MM.1S (cell line): ENCODE data around the gene NPFFR1.

Experiments used
- DNase-seq: peaks from one replicate; pipeline ENCODE4 v3.0.0-alpha.2; 2015
- H2AFZ ChIP-seq: fragments of 300-600 bp; sonication (generic); 2 replicates; pipeline ENCODE4 v1.6.0; 2016; ENCODE audit warnings: antibody characterized with exemption, low read length
- H3F3A ChIP-seq: fragments of 300-600 bp; sonication (generic); 2 replicates; pipeline ENCODE4 v1.6.1; 2016; ENCODE audit warnings: mild to moderate bottlenecking, antibody characterized with exemption, low read length, moderate library complexity, mixed read lengths; ENCODE audit not compliant: insufficient read depth
- H3K27ac ChIP-seq: fragments of 300-600 bp; sonication (generic); 2 replicates; pipeline ENCODE4 v1.5.1; 2016; ENCODE audit warnings: mild to moderate bottlenecking, low read length
- H3K27me3 ChIP-seq: fragments of 300-600 bp; sonication (generic); replicated peaks from 2 replicates; pipeline ENCODE4 v1.6.0; 2016; ENCODE audit warnings: low read length; ENCODE audit not compliant: insufficient read depth
- H3K36me3 ChIP-seq: fragments of 300-600 bp; sonication (generic); replicated peaks from 2 replicates; pipeline ENCODE4 v1.6.1; 2016; ENCODE audit warnings: mild to moderate bottlenecking, low read length, mixed read lengths; ENCODE audit not compliant: insufficient read depth
- H3K4me1 ChIP-seq: fragments of 300-600 bp; sonication (generic); 2 replicates; pipeline ENCODE4 v1.6.1; 2016; ENCODE audit warnings: low read length, mixed read lengths
- H3K4me2 ChIP-seq: fragments of 300-600 bp; sonication (generic); 2 replicates; pipeline ENCODE4 v1.6.0; 2016; ENCODE audit warnings: low read depth, low read length
- H3K4me3 ChIP-seq: fragments of 300-600 bp; sonication (generic); 2 replicates; pipeline ENCODE4 v1.5.1; 2016; ENCODE audit warnings: low read length, mixed read lengths
- H3K79me2 ChIP-seq: fragments of 300-600 bp; sonication (generic); 2 replicates; pipeline ENCODE4 v1.6.1; 2016; ENCODE audit warnings: mixed run types, low read length, mixed read lengths
- H3K9ac ChIP-seq: fragments of 300-600 bp; sonication (generic); 2 replicates; pipeline ENCODE4 v1.6.1; 2016; ENCODE audit warnings: low read length, mixed read lengths
- H3K9me2 ChIP-seq: fragments of 300-600 bp; sonication (generic); replicated peaks from 2 replicates; pipeline ENCODE4 v1.6.1; 2016; ENCODE audit warnings: mild to moderate bottlenecking, low read length, mixed read lengths; ENCODE audit not compliant: insufficient read depth
- H3K9me3 ChIP-seq: fragments of 300-600 bp; sonication (generic); replicated peaks from 2 replicates; pipeline ENCODE4 v1.6.1; 2016; ENCODE audit warnings: mild to moderate bottlenecking, low read length, mixed read lengths; ENCODE audit not compliant: insufficient read depth
- H4K20me1 ChIP-seq: fragments of 300-600 bp; sonication (generic); 2 replicates; pipeline ENCODE4 v1.6.1; 2016; ENCODE audit warnings: mild to moderate bottlenecking, low read length, moderate library complexity, mixed read lengths; ENCODE audit not compliant: insufficient read depth
- EZH2 ChIP-seq: fragments of 300-600 bp; sonication (generic); optimal IDR thresholded peaks from 2 replicates; pipeline ENCODE3; 2017; ENCODE audit warnings: low read depth, mild to moderate bottlenecking, antibody characterized with exemption, low read length, mixed read lengths
- EZH2phosphoT487 ChIP-seq: fragments of 300-600 bp; sonication (generic); IDR thresholded peaks from 2 replicates; pipeline ENCODE4 v1.6.1; 2018; ENCODE audit warnings: antibody characterized with exemption, low read length
- TF ChIP-seq, protein P1 (sequence below): fragments of 300-600 bp; sonication (generic); IDR thresholded peaks from 2 replicates; pipeline ENCODE4 v1.5.1; 2016; ENCODE audit warnings: antibody characterized with exemption, low read length, mixed read lengths

NPFFR1 gene

DNA sequence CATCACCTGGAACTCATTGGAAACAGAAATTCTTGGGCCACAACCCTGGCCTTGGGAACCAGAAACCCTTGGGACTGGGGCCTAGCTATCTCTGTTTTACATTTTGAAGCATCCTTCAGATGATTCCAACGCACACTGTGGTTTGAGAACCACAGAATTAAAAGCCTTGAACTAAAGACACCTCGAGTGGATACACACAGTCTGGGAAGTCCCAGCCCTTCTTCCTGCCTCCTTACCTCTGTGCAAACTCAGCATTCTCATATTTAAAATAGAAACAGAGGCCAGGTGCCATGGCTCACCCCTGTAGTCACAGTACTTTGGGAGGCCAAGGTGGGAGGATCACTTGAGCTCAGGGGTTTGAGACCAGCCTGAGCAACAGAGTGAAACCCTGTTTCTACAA, 12.9 kb downstream of the NPFFR1 start:
- Histone ChIP-seq H3K36me3 (no peaks in the 10 kb centered on the region), H3K27ac (peak overlapping the region; percentile 94), H3K4me2 (peak overlapping the region; percentile 54)

DNA sequence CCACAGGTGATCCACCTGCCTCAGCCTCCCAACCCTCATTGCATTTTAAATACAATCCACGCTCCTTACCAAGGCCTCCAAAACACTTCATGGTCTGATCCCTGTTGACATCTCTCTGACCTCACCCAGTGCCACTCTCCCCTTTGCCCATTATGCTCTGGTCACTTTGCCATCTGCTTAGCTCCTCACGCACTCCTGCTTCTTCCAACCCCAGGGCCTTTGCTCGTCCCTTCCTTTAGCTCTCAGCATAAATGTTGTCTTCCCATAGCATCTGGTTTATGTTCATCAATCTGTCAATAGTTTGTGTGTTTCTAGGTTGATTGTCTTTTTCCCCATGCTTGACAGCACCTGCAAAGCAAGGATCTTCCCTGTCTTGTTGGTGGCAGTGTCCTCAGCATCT, 14.1 kb downstream of the NPFFR1 start:
- Histone ChIP-seq H4K20me1 (no peaks in the 10 kb centered on the region), H2AFZ (0 out of 2 replicates have a peak overlapping the region, but pooled peaks have one; percentile 35), H3K79me2 (no peaks in the 10 kb centered on the region), H3K9me3 (no peaks in the 10 kb centered on the region), H3K36me3 (no peaks in the 10 kb centered on the region), H3F3A (peaks cover 20% of the 10 kb centered on the region), H3K4me3 (no peak overlapping the region), H3K9me2 (no peaks in the 10 kb centered on the region), H3K27me3 (no peaks in the 10 kb centered on the region), H3K4me2 (no peak overlapping the region), H3K27ac (peak overlapping the region; percentile 94; the same call in 1 of the 2 replicates), H3K4me1 (peaks cover 49% of the 10 kb centered on the region), H3K9ac (no peak overlapping the region)
- DNase-seq = no peak
- TF ChIP-seq EZH2phosphoT487 (no peak), EZH2 (no peak)
- TF ChIP-seq, protein P1, sequence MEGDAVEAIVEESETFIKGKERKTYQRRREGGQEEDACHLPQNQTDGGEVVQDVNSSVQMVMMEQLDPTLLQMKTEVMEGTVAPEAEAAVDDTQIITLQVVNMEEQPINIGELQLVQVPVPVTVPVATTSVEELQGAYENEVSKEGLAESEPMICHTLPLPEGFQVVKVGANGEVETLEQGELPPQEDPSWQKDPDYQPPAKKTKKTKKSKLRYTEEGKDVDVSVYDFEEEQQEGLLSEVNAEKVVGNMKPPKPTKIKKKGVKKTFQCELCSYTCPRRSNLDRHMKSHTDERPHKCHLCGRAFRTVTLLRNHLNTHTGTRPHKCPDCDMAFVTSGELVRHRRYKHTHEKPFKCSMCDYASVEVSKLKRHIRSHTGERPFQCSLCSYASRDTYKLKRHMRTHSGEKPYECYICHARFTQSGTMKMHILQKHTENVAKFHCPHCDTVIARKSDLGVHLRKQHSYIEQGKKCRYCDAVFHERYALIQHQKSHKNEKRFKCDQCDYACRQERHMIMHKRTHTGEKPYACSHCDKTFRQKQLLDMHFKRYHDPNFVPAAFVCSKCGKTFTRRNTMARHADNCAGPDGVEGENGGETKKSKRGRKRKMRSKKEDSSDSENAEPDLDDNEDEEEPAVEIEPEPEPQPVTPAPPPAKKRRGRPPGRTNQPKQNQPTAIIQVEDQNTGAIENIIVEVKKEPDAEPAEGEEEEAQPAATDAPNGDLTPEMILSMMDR = no peak

More for the DNA sequence above, 12.9 kb downstream of the NPFFR1 start:
- H4K20me1 ChIP-seq = no peaks in the 10 kb centered on the region
- H3K79me2 ChIP-seq = no peaks in the 10 kb centered on the region
- H3K4me3 ChIP-seq = no peak overlapping the region
- peaks cover 44% of the 10 kb centered on the region for H3K4me1 ChIP-seq
- H3F3A ChIP-seq = peaks cover 17% of the 10 kb centered on the region
- no peaks in the 10 kb centered on the region for H3K27me3 ChIP-seq
- H3K9me2 ChIP-seq = no peaks in the 10 kb centered on the region
- H2AFZ ChIP-seq = peak overlapping the region; percentile 35
- peak overlapping the region; percentile 35; the same call in 1 of the 2 replicates for H3K9ac ChIP-seq
- H3K9me3 ChIP-seq = no peaks in the 10 kb centered on the region
- peak; percentile 96 for DNase-seq
- TF ChIP-seq, protein P1 = no peak
- no peak for TF ChIP-seq EZH2phosphoT487
- no peak for TF ChIP-seq EZH2

DNA sequence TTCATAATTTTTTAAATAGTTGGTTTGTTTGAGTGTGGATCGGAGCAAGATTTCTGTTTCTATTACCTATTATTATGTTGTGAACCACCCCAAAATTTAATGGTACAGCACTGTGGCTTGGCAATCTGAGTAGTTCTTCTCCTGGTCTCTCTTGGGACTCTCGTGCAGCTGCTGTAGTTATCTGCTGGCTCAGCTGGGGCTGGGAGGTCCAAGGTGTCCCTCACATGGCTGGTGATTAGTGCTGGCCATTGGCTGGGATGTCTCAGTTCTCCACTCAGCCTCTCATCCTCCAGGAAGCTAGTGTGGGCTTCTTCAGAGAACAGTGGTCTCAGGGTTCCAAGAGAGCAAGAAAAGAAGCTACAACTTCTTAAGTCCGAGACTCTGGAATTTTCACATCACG, 15.4 kb downstream of the NPFFR1 start:
- Histone ChIP-seq H3K4me1 (peaks cover 49% of the 10 kb centered on the region), H3K4me2 (no peak overlapping the region), H3K36me3 (no peaks in the 10 kb centered on the region), H2AFZ (no peak overlapping the region), H3K4me3 (no peak overlapping the region), H3K27ac (no peak overlapping the region), H3K27me3 (no peaks in the 10 kb centered on the region), H3K9me3 (no peaks in the 10 kb centered on the region), H3K9ac (no peak overlapping the region), H4K20me1 (no peaks in the 10 kb centered on the region), H3F3A (peaks cover 20% of the 10 kb centered on the region), H3K9me2 (no peaks in the 10 kb centered on the region), H3K79me2 (no peaks in the 10 kb centered on the region)
- no peak for TF ChIP-seq EZH2phosphoT487
- no peak for DNase-seq

DNA sequence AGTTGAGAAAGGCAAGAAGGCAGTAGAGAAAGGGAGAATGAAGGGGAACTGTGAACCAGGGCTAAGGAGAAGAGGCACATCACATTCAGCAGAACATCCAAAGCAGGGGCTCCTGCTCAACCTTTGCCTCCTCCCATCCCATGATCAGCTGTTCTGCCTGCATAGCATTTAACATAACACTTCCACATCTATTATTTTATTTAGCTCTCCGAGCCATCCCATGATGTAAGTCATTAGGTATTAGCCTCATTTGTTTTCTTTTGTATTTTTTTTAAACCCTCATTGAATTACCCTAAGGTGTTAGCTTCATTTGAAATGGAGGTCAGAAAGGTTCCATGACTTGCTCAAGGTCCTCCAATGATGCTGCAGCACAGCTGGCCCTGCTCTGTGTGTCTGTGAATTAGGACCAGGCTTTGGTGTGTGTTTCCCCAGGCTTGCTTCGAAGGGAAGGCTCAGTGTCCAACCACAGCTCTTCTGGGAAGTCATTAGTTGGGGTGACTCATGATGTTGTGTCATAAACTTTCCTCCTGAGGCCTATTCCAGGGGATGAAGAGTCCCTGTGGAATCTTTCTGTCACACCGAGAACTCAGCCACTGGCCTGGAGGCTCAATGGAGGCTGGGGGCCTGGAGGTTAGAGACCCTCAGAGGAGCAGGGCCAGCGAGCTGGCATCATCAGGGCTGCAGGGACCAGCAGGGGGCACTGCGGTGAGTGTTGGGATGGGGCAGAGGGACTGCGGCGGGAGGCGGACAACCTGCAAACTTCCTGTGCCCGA, 16.5 kb downstream of the NPFFR1 start:
- 0 out of 2 replicates have a peak overlapping the region, but pooled peaks have one; percentile 8 for H2AFZ ChIP-seq
- H3K4me2 ChIP-seq = no peak overlapping the region
- H3K36me3 ChIP-seq = no peaks in the 10 kb centered on the region
- no peaks in the 10 kb centered on the region for H3K9me3 ChIP-seq
- no peaks in the 10 kb centered on the region for H3K9me2 ChIP-seq
- H3K79me2 ChIP-seq = no peaks in the 10 kb centered on the region
- no peak for TF ChIP-seq EZH2phosphoT487
- no peak for TF ChIP-seq EZH2
- TF ChIP-seq, protein P1 = no peak
- H3K27ac ChIP-seq = no peak overlapping the region
- H3K9ac ChIP-seq = no peak overlapping the region
- no peaks in the 10 kb centered on the region for H3K27me3 ChIP-seq
- no peak for DNase-seq
- H4K20me1 ChIP-seq = no peaks in the 10 kb centered on the region
- peaks cover 20% of the 10 kb centered on the region for H3F3A ChIP-seq
- peaks cover 40% of the 10 kb centered on the region for H3K4me1 ChIP-seq
- no peak overlapping the region for H3K4me3 ChIP-seq
